ENCODE data around the gene LDAF1.

LDAF1 gene

DNA sequence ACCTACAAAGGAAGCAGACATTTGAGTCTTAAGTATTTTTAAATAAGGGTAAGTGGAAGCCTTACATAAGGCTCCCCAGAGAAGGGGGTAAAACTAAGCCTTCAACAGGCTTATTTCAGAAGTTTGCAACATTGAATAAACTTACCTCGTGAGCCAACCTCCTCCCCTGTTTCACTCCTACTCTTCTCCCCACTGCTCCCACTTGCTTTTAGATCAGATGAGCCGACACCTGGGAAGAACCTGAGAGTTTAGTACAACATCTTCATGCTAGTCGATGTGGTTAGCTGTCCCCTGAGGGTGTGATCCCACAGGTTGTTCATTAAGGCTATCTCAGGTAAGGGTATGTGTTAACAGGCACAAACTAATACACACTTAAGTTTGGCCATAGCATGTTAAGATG is 39.1 kb downstream of the LDAF1 start:
- DNase-seq, result no peak

DNA sequence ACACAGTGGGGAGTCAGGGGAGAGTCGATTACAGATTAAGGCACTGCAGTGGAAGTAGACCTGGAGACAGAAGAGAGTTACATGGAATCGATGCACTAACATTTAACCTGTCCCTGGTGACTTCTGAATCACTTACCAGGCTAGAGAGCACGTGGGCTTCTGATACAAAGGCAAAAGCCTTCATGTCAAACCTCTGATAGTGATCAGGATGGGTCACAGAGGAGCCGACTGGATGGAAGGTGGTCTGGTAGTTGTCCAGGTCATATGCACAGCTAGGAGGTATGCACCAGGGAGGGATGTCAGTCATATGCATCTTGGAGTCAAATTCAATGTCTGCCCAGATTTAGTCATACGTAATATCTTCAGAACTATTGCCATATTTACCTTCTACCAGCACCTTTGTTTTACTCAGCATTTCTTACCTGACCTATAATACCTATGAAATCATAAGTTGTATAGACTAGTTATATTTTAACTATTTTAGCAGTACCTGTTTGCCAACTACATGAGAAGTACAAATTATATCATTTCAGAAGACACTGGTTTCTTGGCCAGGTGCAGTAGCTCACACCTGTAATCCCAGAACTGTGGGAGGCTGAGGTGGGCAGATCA is 41.2 kb downstream of the LDAF1 start:
- DNase-seq, result no peak

DNA sequence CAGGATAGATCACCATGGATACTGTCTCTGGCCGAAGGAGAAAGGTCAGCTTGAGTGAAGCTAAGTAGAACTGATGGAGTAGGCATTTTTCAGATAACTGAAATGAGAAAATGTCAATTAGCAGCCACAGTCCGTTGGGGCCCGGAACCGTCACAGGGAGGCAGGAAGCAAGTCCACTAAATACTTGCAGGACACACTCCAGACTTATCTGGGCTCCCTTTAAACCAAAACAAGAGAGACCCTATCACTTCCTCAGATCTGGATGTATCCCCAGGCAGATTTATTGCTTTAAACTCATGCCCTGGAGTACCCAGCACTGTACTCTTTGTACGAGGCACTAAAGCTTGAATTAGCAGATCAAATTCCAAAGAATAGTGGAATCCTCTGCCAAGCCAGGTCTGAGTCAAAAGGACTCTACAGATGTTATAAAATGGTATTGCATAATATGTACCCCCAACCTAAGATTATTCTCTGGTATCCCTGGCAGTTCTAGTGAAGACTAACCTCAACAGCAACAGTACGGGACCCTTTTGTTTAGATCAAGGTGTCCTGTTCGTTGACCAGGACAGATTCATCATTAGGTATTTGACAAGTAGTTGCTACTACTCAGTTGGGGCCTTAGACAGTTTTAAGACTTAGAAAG is 44.8 kb downstream of the LDAF1 start:
- no peak for DNase-seq

DNA sequence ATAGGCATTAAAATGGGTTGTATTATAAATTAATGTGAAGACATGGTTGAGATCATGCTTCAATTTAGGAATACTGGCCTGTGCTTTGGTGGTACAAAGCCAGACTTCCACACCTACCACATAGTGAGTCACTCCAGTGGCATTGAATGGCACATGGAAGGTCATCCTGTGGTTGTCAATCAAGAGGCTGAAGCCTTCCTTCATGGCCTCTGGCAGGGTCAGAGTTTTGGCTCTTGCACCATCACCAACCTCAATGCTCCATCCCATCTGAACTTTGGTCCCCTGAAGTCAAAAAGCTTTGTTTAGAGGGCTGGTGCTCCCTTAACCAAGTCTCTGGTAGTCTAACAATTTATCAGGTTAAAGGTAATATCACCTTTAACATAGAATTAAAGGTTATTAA is 46.8 kb downstream of the LDAF1 start:
- DNase-seq, result no peak

DNA sequence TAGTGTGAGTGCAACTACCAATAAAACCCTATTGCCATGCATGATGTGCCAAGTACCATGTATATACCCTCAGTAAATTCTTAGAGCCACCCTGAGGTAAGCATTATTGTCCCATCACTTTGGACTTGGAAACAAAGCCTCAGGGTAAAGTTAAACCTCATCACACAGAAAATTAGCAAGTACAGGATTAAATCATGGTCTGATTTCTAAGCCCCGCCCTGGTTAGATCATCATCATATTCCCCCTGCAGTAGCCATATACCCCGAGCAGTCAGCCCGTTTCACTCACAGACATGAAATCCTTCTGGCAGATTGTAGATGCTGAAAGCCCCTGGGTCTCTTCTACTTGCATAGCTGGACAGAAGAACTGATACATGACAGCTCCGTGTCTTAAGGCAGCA is 48.1 kb downstream of the LDAF1 start:
- DNase-seq, result no peak

DNA sequence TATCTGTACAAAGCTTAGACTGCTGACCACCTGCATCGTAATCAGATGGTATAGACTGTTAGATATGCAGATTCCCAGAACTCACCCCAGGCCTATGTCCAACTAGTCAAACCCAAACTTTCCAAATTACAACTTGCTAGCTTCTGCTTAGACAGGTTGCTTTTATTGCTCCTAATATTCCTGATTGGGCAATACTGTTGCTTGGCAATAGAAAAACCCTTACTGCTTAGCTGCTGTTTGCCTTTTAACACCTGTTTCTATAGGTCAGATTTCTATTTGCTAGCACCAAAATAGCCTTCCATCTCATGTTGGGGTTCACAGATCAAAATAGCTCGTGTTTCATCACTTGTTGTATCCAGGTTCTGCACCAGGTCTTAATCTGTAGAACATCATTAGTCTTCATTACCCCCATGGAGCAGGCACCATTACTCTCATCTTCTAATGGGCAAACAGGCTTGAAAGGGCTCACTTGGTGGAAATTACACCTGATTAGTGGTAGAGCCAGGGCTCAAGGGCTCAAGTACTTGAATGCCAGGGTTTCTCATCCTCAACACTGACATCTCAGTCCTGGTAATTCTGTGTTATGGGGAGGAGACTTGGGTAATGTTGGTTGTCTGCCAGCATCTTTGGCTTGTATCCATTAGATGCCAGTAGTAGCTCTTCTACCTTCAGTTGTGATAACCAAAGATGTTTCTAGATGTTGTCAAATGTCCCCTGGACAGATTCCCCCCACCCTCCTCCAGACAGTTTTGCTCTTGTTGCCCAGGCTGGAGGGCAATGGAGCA is 50.2 kb downstream of the LDAF1 start:
- no peak for DNase-seq

DNA sequence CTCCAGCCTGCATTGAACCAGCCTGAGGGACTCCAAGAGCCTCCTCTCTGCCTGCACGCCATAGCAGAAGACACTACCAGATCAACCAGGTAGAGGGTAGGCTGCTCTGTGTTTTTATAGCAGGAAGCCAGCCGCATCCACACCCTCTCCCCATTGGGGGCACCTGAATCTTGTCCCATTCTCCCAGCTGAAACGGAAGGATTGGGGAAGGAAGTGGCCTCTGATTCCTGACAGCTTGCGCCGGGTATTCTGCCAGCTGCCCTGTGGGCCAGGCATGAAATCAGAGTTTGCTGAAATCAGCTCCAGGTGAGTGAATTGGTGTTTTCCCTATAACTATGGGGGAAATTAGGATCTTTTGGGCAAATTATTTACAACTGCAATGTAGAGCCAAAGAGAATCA is 53.0 kb downstream of the LDAF1 start, which contains the start of gene ZP2:
ZP2 (minus strand) TSS at position 89 of the 400 bp plus-strand sequence; CDS start at position 62, 27 bp downstream.
- DNase-seq, result no peak

DNA sequence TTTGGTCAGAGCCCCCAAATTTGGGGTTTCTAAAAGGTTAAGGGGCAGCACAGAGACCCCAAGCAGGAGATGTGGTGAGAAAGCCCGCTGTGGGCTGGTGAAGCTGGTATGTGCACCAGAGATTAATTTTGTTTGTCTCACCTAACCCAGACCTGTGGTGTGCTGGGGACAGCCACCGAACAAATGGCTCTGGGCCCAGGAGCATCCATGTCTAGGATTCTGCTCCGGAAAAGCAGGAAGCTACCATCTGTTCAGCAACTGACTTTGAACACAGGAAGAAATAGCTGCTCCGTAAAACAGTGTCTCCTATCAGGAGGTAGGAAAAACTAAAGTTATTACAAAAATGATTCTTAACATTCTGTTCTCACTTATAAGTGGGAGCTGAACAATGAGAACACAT is 55.6 kb downstream of the LDAF1 start:
- no peak for DNase-seq

DNA sequence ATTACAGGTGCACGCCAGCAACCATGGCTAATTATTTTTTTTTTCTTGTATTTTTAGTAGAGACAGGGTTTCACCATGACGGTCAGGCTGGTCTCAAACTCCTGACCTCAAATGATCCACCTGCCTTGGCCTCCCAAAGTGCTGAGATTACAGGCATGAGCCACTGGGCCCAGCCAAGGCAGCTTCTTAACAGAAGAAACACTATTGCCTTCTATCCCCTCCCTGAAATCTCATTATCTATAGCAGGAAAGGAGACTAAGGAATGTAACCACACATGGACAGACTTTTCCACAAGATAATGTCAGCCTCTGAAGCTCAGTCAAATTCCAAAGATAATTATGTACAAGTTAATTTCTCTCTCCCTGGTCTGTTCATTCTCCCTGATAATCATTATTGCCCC is 58.6 kb downstream of the LDAF1 start:
- no peak for DNase-seq

DNA sequence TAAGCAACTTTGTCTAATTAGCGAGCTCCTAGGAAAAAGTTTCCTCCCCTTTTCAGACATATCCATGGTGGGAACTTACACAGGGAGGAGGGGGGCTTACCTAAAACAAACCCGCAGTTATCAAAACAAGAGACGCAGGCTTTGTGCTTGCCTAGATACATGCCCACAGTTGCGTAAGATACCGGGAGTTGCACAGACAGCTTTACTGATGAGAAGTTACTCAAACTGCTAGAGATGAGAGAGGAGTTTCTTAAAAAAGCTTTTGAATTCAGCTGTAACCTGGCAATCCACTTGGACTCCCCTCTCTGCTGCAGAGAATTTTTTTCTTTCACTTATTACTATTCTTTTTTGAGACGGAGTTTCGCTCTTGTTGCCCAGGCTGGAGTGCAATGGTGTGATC is 59.7 kb downstream of the LDAF1 start:
- no peak for DNase-seq

DNA sequence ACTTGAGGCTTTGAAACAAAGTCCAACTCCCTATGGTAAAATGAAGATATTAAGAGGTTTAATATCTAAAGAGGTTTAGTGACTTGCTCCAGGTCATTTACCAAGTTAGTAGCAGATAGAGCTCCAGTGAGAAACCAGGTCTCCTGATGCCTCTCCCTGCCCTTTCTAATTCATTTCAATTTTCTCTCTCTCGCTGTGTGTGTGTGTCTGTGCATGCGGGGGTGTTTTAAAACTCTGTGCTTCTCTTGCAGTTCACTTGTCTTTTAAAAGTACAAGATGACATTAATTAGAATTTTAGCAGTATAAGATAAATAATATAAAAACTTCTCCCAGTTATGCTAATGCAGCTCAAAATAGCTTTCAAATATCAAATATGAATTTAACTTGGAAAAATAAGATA is 61.1 kb downstream of the LDAF1 start:
- DNase-seq, result no peak

DNA sequence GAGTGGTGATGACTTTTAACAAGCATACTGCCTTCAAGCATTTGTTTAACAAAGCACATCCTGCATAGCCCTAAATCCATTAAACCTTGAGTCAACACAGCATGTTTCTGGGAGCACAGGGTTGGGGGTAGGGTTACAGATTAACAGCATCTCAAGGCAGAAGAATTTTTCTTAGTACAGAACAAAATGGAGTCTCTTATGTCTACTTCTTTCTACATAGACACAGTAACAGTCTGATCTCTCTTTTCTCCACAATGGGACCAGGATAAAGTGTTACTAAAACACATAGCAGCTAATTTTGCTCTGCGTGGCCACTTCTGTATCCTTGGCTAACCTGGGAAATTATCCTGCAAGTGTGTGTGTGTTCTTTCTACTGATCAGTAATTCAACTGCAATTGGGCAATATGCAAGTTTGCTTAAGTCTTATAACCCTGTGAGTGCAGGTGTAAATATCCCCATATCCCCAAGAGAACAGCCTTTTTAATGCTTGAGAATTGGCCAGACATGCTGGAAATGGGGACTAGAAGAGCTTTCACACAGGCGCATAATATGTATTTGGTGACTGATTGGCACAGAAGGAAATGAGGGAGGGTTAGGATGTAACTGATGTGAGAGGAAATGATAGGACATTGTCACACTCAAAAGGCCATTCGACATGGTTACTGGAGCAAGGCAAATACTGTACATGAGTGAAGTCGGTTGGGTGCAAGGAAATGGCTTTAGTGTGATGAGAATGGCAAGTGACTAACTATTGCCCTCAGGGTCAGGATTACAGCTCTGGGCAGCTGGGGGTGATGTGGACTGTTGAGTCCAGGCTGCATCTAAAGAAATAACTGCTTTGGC is 64.2 kb downstream of the LDAF1 start:
- DNase-seq, result no peak

DNA sequence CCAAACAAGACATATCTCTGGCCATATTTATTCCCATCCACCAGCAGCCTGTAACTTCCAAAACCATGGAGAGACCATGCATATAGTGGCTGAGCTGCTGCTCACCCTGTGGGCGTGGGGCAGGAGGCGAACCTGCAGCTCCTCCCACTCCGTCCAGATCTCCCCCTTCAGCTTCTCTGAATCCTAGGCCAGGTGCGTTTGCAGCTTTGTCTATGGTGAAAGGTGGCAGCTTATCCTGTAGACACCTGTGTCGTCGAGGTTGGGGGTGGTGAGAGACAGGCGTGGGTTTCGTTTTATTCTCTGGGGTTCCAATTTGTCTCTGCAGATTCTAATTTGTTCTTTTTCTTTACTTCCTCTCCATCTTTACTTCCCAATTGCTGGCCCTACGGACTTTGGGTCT is 65.3 kb downstream of the LDAF1 start:
- no peak for DNase-seq

DNA sequence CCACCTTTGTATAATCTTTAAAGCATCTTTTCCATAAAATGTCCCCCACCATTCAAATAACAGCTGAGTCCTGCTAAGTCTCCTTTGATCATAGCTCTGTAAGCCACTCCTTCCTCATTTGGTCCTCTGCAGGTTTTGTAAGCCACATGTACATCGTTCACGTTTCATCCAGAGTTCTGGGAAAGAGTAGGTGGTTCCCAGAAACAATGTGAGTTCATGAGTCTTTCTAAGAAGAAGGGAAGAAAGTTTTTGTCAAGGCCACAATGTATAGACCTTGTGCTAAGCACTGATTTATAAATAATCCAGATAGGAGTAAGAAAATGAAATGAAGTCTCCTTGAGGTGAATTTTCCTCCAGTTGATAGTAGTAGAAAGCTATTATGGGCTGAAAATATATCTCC is 66.3 kb downstream of the LDAF1 start:
- no peak for DNase-seq

DNA sequence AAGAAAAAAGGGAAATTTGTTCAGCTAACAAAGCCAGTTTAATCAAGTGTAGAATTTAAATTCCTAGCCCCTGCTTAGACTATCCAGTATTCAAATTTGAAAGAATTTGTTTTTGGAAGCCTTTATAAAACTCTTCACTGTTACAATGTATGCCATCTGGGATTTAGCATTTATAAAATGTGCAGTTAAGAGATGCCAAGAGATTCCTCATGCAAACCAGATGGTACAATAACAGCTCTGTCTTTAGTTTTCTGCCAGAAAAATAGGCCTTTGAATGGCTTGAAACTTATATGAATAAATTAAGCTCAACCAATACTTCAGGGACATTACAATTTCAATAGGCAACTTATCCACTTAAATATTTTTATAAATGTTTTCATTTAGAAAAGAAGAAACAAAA is 68.3 kb downstream of the LDAF1 start:
- no peak for DNase-seq

DNA sequence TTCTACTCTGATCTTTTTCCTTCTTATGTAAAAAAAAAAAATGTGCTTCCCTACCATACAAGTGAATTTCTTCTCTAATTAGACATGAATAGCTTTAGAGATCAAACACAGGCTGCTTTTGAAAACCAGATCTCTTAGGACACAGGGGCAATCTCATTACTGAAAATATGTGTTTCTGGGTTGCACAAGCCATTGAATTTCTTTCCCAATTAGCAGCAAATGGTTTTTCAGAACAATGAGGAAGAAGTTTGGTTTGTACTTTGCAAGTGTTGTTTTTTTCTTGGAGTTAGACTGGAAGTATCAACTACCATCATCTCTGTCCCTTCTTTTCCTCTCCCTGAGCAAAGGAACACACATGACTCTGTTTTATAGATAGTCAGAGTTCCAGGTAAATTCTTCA is 69.4 kb downstream of the LDAF1 start:
- no peak for DNase-seq

DNA sequence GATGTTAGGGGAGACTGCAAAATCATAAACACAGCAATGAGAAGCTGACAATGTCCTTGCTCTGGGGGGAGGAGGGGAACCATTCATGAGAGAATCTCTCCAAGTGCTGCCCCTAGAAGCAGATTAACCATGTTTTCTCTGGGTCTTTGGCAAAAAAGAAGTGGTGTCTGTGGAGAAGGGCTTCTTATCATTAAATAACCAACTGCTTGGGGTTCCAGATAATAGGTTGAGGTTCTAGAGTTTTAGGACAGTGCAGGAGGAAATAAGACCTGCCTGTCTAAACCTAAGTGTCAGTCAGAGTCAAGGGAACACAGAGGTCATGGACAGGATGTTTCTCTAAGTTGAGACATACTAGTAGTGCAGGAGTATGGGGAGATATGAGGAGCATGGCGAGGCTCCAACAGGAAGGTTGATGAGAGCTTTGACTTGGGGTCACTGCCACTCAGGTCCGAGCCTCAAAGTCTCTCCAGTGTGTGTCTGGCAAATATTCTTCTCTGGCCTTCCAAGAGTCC is 69.9 kb downstream of the LDAF1 start:
- no peak for DNase-seq

All from CD4-positive, alpha-beta T cell treated with Interferon alpha-2 for 1 hour (primary cell).